ENCODE results near the gene PRRG2.

DNA sequence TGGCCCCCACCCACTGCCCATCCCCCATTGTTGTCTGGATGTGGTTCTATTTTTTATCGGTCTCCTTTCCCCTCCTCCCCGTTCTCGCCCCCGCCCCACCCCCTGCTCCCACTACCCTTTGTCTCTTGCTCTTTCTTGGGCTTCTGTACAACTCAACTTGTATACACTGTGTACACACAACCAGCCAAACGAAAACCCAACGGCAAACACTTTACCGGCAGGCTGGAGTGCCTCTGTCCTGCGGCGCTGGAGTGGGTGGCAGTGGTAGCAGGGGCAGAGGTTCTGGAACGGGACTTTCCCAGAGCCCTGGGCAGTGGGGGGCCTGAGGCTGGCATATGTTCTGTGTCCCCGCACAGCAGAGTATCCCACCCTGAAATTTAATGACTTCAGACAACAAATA, 45.1 kb downstream of the PRRG2 start:
- TF ChIP-seq CTCF (conservative IDR thresholded peaks at IDR 0.05; ENCODE audit: low read length), result no peak
- TF ChIP-seq EZH2phosphoT487 (IDR thresholded peaks at IDR 0.05; ENCODE audit: borderline replicate concordance), result no peak
